ENCODE measurements around the gene SH2B3.

The SH2B3 gene

GRCh38 chr12:111444314-111444924 lies 38.7 kb downstream of the SH2B3 start:
- DNase-seq (ENCODE audit: low read depth) = no peak

- DNase-seq (ENCODE audit: low read depth) = no peak
Measured at GRCh38 chr12:111444925-111445725, 39.4 kb downstream of the SH2B3 start.

GRCh38 chr12:111445726-111446581 lies 40.2 kb downstream of the SH2B3 start:
- no peak for DNase-seq (ENCODE audit: low read depth)

GRCh38 chr12:111446631-111447570 lies 41.2 kb downstream of the SH2B3 start:
- no peak for DNase-seq (ENCODE audit: low read depth)

- no peak for DNase-seq (ENCODE audit: low read depth)
Measured at GRCh38 chr12:111447571-111448265, 42.0 kb downstream of the SH2B3 start.

- DNase-seq (ENCODE audit: low read depth) = no peak
Measured at GRCh38 chr12:111448266-111448830, 42.6 kb downstream of the SH2B3 start.

GRCh38 chr12:111448846-111449790 lies 43.4 kb downstream of the SH2B3 start:
- no peak for DNase-seq (ENCODE audit: low read depth)

- DNase-seq (ENCODE audit: low read depth) = no peak
Measured at GRCh38 chr12:111450676-111451075, 45.0 kb downstream of the SH2B3 start.

- DNase-seq (ENCODE audit: low read depth) = peak; percentile 4
Measured at GRCh38 chr12:111451232-111451631, 45.5 kb downstream of the SH2B3 start.

- DNase-seq (ENCODE audit: low read depth) = peak; percentile 54
Measured at GRCh38 chr12:111451649-111452129, 46.0 kb downstream of the SH2B3 start.

GRCh38 chr12:111453071-111453989 lies 47.6 kb downstream of the SH2B3 start:
- DNase-seq (ENCODE audit: low read depth) = peak; percentile 2

GRCh38 chr12:111454311-111454710 lies 48.6 kb downstream of the SH2B3 start:
- no peak for DNase-seq (ENCODE audit: low read depth)

- DNase-seq (ENCODE audit: low read depth) = no peak
Measured at GRCh38 chr12:111454716-111455447, 49.2 kb downstream of the SH2B3 start.

- DNase-seq (ENCODE audit: low read depth) = peak; percentile 38
Measured at GRCh38 chr12:111455448-111456320, 50.0 kb downstream of the SH2B3 start.

GRCh38 chr12:111457071-111457470 lies 51.3 kb downstream of the SH2B3 start:
- no peak for DNase-seq (ENCODE audit: low read depth)

GRCh38 chr12:111457577-111457976 lies 51.9 kb downstream of the SH2B3 start:
- DNase-seq (ENCODE audit: low read depth) = no peak

Measured in fibroblast of gingiva (primary cell).